CD4-positive, alpha-beta T cell treated with Interferon alpha-2 for 1 hour (primary cell): ENCODE results near the gene FOXG1.

Experiments used
- DNase-seq, 2 donors: peaks; one replicate each; pipeline ENCODE4 v3.0.0-alpha.2; 2020 to 2022

FOXG1 gene

DNA sequence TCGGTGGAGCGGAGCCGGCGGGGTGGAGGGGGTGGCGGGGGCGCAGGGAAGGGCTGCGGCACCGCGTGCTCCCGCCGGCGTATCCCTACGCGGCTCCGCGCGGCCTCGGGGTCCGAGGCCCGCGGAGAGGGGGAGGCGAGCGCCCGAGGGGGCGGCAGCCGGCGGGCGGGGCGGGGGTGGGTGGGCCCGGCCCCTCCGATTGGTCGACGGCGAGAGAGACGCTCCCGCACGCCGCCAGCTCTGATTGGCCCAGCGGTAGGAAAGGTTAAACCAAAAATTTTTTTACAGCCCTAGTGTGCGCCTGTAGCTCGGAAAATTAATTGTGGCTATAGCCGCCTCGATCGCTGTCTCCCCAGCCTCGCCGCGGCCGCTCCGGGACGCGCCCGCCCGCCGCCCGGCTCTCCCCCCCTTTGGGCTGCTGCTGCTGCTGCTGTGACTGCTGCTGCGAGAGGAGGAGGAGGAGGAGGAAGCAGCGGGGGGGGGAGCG is at the start of gene FOXG1:
TSS of gene FOXG1 (plus strand) at position 319 of the 487 bp plus-strand sequence. CDS start 493 bp downstream, outside the sequence.
- DNase-seq: no peak

GRCh38 chr14:28719130-28719529 is 47.5 kb upstream of the FOXG1 start:
- no peak for DNase-seq

DNA sequence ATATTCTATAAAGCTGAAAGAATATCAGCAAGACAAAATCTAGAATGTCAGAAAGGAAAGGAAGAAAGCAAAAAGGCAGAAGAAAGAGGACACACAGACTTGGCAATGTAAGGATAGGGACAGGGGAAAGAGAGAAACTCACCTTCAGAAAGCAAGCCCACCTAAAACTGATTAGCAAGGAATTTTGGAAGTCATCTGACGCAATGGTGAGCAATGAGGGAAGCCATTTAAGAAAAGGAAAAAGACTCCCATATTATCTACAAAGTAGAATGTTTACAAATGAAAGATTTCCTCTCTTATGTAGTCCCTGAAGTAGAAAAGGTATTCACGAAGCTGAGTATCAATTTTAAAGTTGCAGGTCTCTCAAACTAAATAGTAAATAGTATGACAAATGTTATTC is 35.2 kb upstream of the FOXG1 start:
- DNase-seq: no peak

GRCh38 chr14:28742171-28742846 is 24.3 kb upstream of the FOXG1 start:
- DNase-seq: no peak

DNA sequence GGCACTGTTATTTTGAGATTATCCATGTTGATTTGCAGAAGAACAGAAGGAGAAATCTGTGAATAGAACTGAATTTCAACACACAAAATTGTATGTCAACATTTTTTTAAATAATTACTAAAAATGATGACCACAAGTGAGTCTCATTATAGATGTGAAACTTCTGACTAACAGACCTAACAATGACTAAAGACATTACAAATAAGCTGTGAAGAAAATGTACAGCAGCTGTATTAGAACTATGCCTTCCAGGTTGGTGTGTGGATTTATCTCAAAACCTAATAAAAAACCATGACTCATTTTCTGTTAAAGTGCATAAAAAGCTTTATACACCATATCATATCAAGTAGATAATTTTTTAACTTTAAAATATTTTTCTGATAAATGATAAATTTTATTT is 22.5 kb upstream of the FOXG1 start:
- no peak for DNase-seq

DNA sequence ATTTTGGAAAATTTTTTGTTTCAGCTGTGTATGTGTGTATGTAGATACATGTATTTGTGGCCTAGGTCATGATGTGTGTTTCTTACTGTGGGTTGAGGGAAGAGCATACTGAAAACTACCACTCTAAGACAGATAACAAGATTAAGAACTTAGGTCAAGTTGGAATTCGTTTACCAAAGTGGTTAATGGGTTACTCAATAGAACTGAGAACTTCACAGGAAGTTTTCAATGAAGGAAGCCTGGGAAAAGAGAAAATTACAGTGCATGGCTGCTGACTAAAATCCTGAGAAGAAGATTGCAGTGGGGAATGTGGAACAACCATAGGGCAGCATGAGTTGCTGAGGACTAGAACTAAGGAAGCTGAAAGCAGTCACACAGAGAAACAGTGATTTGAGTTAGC is 21.4 kb upstream of the FOXG1 start:
- DNase-seq: no peak

DNA sequence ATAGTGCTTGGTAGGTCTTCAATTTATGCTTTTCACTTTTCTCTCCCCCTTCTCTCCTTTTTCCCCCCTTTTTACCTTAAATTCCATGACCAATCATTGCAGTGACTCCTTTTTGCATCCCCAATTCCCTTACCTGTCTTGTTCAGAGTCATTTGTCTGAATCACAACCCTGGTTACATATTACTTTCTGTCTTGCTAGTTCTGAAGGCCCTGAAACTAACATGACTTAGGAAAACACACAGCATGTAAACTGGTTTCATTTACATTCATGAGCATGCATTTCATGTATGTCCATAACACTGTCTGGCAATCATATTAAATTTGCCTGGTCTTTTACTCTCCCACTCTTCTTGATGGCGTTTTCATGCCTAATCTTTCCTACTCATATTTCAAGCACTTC is 20.3 kb upstream of the FOXG1 start:
- no peak for DNase-seq

DNA sequence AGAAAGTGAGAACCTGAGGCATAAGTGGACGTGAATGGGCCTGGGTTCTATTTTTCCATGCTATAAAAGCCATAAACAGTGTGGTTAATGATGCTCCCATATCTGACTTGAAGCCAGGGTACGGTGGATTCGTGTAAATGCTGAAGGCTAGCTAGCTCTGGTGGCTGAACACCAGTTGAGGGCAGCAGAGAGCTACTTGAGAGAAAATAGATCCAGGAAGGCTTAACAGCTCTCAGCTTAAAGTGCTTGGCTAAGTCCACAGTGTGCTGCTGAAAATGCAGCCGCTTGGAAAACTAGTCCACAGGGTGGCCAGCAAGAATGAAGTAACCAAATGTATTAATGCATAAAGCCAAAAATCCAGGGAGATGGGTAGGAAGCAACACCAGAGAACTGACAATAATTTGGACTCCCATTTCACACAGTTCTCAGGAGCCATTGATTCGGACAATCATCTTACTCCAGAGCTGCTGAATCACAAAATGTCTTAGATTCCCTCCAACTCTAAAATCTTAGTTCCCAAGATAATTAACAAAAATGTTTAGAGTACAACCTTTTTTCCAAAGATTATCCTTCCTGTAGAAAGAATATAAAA is 15.0 kb upstream of the FOXG1 start:
- no peak for DNase-seq

- no peak for DNase-seq
Measured at GRCh38 chr14:28754209-28754985, 12.2 kb upstream of the FOXG1 start.

- DNase-seq: no peak
Measured at GRCh38 chr14:28755198-28755815, 11.3 kb upstream of the FOXG1 start.

DNA sequence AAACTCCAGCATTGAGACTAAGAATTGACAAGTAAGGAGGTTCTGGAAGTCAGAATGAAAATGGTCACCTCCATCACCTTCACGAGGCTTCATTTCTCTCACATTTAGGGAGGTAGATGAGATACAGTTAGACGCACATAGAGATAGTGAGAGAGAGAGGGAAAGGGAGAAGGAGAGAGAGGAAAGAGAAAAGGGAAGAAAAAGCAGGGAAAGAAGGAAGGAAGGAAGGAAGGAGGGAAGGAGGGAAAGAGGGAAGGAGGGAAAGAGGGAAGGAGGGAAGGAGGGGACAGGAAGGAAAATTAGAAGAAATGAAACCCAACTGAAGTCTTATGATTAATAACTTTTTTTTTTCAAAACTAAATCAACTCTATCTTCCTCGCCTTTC is 10.7 kb upstream of the FOXG1 start:
- no peak for DNase-seq

GRCh38 chr14:28756269-28756883 is 10.2 kb upstream of the FOXG1 start:
- no peak for DNase-seq

DNA sequence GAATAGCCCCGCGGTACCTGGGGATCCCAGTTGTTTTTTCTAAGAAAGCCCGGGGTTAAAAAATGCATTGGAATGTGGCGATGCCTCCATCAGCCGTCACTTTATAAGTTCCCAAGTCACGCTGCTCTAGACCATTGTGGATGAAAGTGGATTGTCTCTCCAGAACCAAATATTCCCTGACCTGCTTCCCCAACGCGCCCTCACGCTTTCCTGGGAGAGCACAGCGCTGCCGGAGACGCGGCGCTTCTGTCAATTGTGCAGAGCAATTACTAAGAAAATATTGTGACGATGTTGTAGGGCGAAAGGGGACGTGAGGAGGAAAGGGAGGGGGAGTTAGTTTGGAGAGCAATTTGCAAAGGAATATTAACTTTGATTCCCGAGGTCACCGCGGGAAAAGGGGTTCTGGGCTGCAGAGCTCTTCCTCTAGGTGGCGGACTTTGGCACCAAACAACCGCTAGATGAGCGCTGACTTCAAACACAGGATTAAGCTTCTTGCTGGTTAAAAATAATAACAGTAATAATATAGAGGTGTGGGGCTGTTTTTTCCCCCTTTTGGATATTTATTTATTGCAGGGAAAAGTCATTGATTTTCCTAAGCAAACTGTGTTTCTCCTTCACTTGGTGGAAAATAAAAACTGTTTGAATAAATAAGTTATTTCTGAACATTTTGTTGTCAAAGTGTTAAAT is 9.6 kb upstream of the FOXG1 start:
- DNase-seq: no peak

DNA sequence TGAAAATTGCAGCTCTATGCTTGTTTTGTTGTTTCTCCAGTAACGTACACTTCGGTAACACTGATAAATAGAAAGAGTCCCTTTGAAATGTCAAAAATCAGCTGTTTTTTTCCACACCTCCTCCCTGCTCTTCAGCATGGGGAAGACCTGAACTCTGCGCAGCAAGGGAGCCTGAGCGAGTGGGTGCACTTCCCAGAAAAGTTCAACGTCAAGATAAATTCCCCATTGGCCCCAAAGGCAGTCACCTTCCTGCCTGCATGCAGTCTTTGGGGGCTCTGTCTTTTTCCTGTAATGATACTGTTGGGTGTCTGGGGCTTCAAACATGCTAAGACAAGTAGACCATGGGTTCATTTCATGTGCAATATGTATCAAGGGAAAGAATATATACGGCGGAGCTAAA is 8.8 kb upstream of the FOXG1 start:
- no peak for DNase-seq

- DNase-seq: no peak
Measured at GRCh38 chr14:28758253-28758884, 8.2 kb upstream of the FOXG1 start.

DNA sequence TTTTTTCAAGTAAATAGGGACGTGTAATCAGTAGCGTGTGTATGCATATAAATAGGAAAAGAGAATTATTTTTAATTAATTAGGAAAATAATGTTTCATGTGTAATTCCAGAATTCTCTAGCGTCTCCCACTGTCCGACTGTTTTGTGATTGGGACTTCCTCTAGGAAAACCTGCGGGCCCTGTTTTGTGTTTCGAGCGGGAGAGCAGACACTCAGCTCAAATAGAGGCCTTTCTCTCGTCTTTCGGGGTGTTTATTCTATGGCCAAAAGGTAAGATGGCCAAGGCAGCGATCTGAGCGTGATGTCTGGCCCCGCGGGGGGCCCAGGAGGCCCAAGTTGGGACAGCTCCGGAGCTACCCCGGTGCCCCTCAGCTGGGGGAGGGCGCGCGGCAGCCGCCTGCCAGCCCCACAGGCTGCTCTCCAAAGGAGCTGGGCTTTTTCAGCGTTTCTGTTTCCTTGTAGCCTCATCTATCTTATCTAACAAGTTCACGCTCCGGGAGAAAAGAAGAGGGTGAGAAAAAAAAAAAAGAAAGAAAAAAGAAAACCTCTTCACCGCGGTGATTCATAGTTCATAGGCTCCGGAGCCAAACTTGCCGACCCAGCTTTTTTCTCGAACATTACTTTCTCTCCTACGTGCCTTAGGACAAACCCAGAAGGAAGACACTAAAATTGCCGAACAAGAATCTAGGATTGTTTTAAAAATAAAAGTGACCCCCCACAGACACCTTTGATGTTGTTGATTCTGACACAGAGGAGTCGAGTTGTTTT is 7.5 kb upstream of the FOXG1 start:
- DNase-seq: no peak

DNA sequence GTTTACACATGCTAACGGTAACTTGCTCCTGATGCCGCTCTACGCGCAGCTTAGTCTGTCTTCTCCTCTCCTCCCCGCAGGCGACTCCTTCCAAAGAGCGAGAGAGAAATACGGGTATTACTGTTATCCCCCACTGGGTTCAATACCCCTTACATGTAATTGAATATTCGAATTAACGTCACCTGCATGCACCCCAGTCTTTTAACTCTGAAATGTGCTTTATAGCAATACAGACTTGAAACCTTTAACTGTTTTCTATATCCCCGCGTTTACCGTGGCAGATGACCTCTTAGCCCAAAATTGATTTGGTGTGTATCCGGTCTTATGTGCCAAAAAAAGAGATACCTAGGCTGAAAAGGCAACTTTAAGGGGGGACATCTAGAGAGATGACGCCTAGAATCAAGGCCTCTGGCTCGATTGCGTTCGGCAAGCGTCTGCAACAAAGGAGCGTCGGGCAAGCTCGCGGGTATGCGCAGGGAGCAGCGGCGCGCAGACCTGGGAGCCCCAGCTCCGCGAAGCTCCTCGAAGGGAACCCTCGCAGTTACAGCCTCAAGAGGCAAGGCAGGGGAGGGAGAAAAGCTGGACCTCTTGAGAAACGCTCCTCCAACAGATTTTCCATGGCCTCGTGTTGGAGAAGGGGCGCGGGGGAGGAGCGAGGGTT is 6.8 kb upstream of the FOXG1 start:
- DNase-seq: no peak

GRCh38 chr14:28760431-28760996 is 6.1 kb upstream of the FOXG1 start:
- DNase-seq: no peak

- DNase-seq: no peak
Measured at GRCh38 chr14:28761438-28762291, 4.9 kb upstream of the FOXG1 start.
